K562 (cell line): ENCODE measurements around the gene RNF11. TPM values are rescaled to one million over a fixed set of nuclear protein-coding genes. Genes with fewer than 3 reads are reported as not detected.

Experiments
- ATF6 ChIP-seq: sonication (generic); formaldehyde crosslinking; IDR thresholded peaks from 2 replicates; pipeline ENCODE4 v1.4.0; 2020; ENCODE audit warnings: mild to moderate bottlenecking, missing genetic modification reagents
- BHLHE40 ChIP-seq: IDR thresholded peaks from 2 replicates; pipeline ENCODE4 v1.6.1; 2011; ENCODE audit warnings: low read length, improper control_type of control experiment
- ETS2 ChIP-seq: IDR thresholded peaks from 2 replicates; pipeline ENCODE4 v1.6.1; 2016; ENCODE audit warnings: borderline replicate concordance, missing genetic modification characterization, mild to moderate bottlenecking, moderate library complexity, missing compliant biosample characterization; ENCODE audit not compliant: poor library complexity, severe bottlenecking
- GABPB1 ChIP-seq: sonication (generic); formaldehyde crosslinking; IDR thresholded peaks from 2 replicates; pipeline ENCODE4 v1.8.0; 2022; ENCODE audit warnings: mild to moderate bottlenecking, missing genetic modification reagents
- HMGXB4 ChIP-seq: sonication (generic); formaldehyde crosslinking; IDR thresholded peaks from 2 replicates; pipeline ENCODE4 v1.8.1; 2023; ENCODE audit warnings: mild to moderate bottlenecking, missing genetic modification reagents
- KLF6 ChIP-seq: fragments of 250-450 bp; sonication (Bioruptor Pico); IDR thresholded peaks from 2 replicates; pipeline ENCODE4 v1.4.0; 2020; ENCODE audit warnings: mild to moderate bottlenecking, moderate library complexity, borderline replicate concordance
- MBD2 ChIP-seq: sonication (generic); IDR thresholded peaks from 2 replicates; pipeline ENCODE4 v1.6.1; 2016; ENCODE audit warnings: low read depth, borderline replicate concordance
- PHF8 ChIP-seq: fragments of 200-600 bp; sonication (generic); IDR thresholded peaks from 2 replicates; pipeline ENCODE4 v1.6.1; 2012; ENCODE audit warnings: mixed run types, mild to moderate bottlenecking, inconsistent platforms, low read length, moderate library complexity, borderline replicate concordance
- PRPF4 ChIP-seq: fragments of 200-400 bp; formaldehyde crosslinking; IDR thresholded peaks from one replicate; pipeline ENCODE4 v1.6.1; 2017; ENCODE audit warnings: low read length, low read depth, mild to moderate bottlenecking; ENCODE audit not compliant: insufficient read depth, poor library complexity, severe bottlenecking
- RBM22 ChIP-seq: fragments of 200-400 bp; formaldehyde crosslinking; IDR thresholded peaks from 2 replicates; pipeline ENCODE4 v1.6.1; 2018; ENCODE audit warnings: low read length, low read depth; ENCODE audit not compliant: poor library complexity, severe bottlenecking
- WHSC1 ChIP-seq: IDR thresholded peaks from one replicate; pipeline ENCODE4 v1.6.1; 2012; ENCODE audit warnings: low read length, control low read depth, inconsistent platforms
- ZNF175 ChIP-seq: fragments of 200-800 bp; sonication (Bioruptor generic); IDR thresholded peaks from 2 replicates; pipeline ENCODE4 v1.6.1; 2016; ENCODE audit warnings: low read depth, mild to moderate bottlenecking, missing genetic modification characterization, missing compliant biosample characterization
- ZNF407 ChIP-seq: fragments of 450-650 bp; IDR thresholded peaks from 2 replicates; pipeline ENCODE4 v1.6.1; 2016; ENCODE audit warnings: low read depth
- ZNF444 ChIP-seq: fragments of 250-450 bp; sonication (Bioruptor Pico); IDR thresholded peaks from 2 replicates; pipeline ENCODE4 v1.4.0; 2020; ENCODE audit warnings: mild to moderate bottlenecking, moderate library complexity
- ZNF668 ChIP-seq: fragments of 250-450 bp; sonication (Bioruptor Pico); IDR thresholded peaks from 2 replicates; pipeline ENCODE4 v1.8.0; 2022; ENCODE audit warnings: mild to moderate bottlenecking, inconsistent platforms
- polyA plus RNA-seq, 8 experiments: library from polyadenylated mRNA; depleted of rRNA in 4 of 8; stranded (reverse) in 5 of 8; unstranded in 3 of 8; fragments of >200 nt; fragmentation: Nextera tagmentation in 2 of 8; fragmentation: Illumina TruSeq in 1 of 8; extraction: Ambion mirVana in 2 of 8; extraction: Trizol in 1 of 8; gene quantifications; 2 replicates each; pipeline versions ENCODE4 v1.2.1 to v1.2.3, GENCODE V29; 2011 to 2014; ENCODE audit warnings: inconsistent platforms in 1 of 8, missing spikeins in 1 of 8
- total RNA-seq, 7 experiments: library from RNA; depleted of rRNA in 6 of 7; stranded (reverse); fragments of >200 nt in 6 of 7; fragmentation: Illumina TruSeq in 2 of 7; extraction: Trizol in 2 of 7; gene quantifications; 2 replicates each; pipeline versions ENCODE4 v1.2.1 to v1.2.3, GENCODE V29; 2011 to 2021; ENCODE audit warnings: low replicate concordance in 1 of 7

Gene RNF11
- total and polyA plus RNA-seq, 9 of the 15 experiments (the other 6 are each of a cell fraction or from before 2014, with no cell fraction given), result 5.7 to 34.3 (median 23.1) TPM

- TF ChIP-seq ZNF407 (no peak), PRPF4 (no peak), ATF6 (no peak), ZNF668 (CRISPR knock-in tag) (no peak), GABPB1 (CRISPR knock-in tag) (peak; percentile 53; the same call in 1 of the 2 replicates), HMGXB4 (CRISPR knock-in tag) (peak; percentile 44; the same call in 1 of the 2 replicates), ZNF444 (CRISPR knock-in tag) (no peak), RBM22 (no peak), MBD2 (no peak), WHSC1 (no peak), PHF8 (peak; percentile 46; the same call in 1 of the 2 replicates), BHLHE40 (no peak; the same call in 1 of the 2 replicates), ETS2 (tag) (no peak), KLF6 (CRISPR knock-in tag) (no peak), ZNF175 (CRISPR knock-in tag) (no peak)
Measured at GRCh38 chr1:51236531-51237350, 668 bp downstream of the RNF11 start (continued).
